Activated CD4-positive, alpha-beta T cell treated with anti-CD3 and anti-CD28 coated beads for 36 hours (primary cell): ENCODE data around the gene NAPG. TPM values are rescaled to one million over a fixed set of nuclear protein-coding genes. Genes with fewer than 3 reads are reported as not detected.
"Not testable (repeated sequence)": the region's sequence is repeated elsewhere in the genome, so short reads cannot be mapped to it uniquely, and the experiment has no call there.

Experiments used
- ATAC-seq: fragments of 200-7000 bp; cut with Tn5 transposase; one replicate; pipeline ENCODE4 v1.10.0; 2021; ENCODE audit warnings: mild to moderate bottlenecking, moderate library complexity
- CTCF ChIA-PET: fragments of 350-600 bp; sonication (Branson Sonifier 250); formaldehyde crosslinking; loops from one replicate; lab custom pipeline; 2021; ENCODE audit warnings: antibody characterized with exemption; lab: Charles Lee
- POLR2A ChIA-PET: fragments of 350-600 bp; sonication (Branson Sonifier 250); formaldehyde crosslinking; loops from one replicate; lab custom pipeline; 2021; ENCODE audit warnings: antibody characterized with exemption, inconsistent platforms; lab: Charles Lee
- DNase-seq: peaks from one replicate; pipeline ENCODE4 v3.0.0-alpha.2; 2020
- H3K27ac Mint-ChIP-seq: one replicate; pipeline ENCODE4 v1.8.0; 2021; ENCODE audit warnings: mixed read lengths
- H3K27me3 Mint-ChIP-seq: one replicate; pipeline ENCODE4 v1.8.0; 2021; ENCODE audit warnings: mixed read lengths
- H3K36me3 Mint-ChIP-seq: one replicate; pipeline ENCODE4 v1.8.0; 2021; ENCODE audit warnings: low read depth, mixed read lengths
- H3K4me1 Mint-ChIP-seq: one replicate; pipeline ENCODE4 v1.8.0; 2021; ENCODE audit warnings: mixed read lengths
- H3K4me3 Mint-ChIP-seq: one replicate; pipeline ENCODE4 v1.8.0; 2021; ENCODE audit warnings: mild to moderate bottlenecking, moderate library complexity, mixed read lengths
- H3K9me3 Mint-ChIP-seq: one replicate; pipeline ENCODE4 v1.8.0; 2021; ENCODE audit warnings: low read depth, mixed read lengths
- intact Hi-C, 2 experiments: fragments of 100-400 bp; cut with DNase I in 1 of 2; cut with micrococcal nuclease in 1 of 2; formaldehyde crosslinking; loops; one replicate each; pipeline versions ENCODE4 v1.14.2 to v1.15.1; 2022 to 2024; cut with DNase I, micrococcal nuclease
- total RNA-seq, 2 experiments: library from RNA; stranded (reverse); gene quantifications; one replicate each; pipeline ENCODE4 v1.2.3, GENCODE V29; 2021

Gene NAPG
- total RNA-seq, 2 experiments from 2014 or later, result 28.6 to 31.0 TPM

DNA sequence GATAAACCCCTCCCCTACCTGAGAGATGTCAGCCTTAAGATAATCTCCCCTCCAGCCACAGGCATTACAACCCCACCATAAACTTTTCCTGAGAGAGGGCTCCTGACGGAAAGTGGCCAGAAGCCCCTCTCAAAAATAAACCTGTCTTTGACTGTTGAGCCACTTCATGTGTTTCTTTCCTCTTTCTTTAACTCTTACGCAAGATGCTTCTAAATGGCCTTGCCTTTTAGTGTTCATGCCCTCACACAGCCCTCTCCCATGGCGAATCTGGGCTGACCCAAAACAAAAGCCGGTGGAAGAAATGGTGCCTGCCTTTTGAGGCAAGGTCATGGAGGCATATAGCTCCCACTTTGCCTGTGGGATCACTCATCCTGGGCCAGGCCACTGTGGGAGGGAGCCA, 54.4 kb downstream of the NAPG start:
- CTCF ChIA-PET, result no interaction called here
- intact Hi-C loops, result no loop called here
- DNase-seq (no peak), ATAC-seq (no peak)
- no peak overlapping the region for H3K27ac Mint-ChIP-seq
- no peaks in the 10 kb centered on the region for H3K27me3 Mint-ChIP-seq
- no peaks in the 10 kb centered on the region for H3K9me3 Mint-ChIP-seq
- H3K36me3 Mint-ChIP-seq, result peaks cover 4% of the 10 kb centered on the region
- H3K4me1 Mint-ChIP-seq, result peaks cover 2% of the 10 kb centered on the region
- H3K4me3 Mint-ChIP-seq, result no peak overlapping the region
- POLR2A ChIA-PET, result no interaction called here

DNA sequence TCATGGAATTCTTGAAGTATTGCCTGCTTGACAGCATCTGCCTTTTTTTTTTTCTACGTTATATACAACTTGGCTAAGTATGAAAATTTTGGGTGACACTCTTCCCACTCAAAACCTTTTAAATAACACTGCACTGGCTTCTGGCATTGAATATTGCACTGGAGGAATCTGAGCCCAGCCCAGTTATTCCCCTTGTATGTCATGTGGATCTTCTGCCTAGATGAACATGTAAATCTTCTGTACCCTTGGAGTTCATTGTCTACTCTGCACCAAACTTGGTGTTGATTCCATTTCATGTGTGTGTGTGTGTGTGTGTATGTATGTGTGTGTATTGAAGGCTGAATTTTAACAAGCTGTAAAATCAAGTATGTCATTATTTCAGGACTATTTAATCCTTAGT, 59.4 kb downstream of the NAPG start:
- intact Hi-C loops, result no loop called here
- Mint-ChIP-seq H3K4me1 (no peaks in the 10 kb centered on the region), H3K9me3 (no peaks in the 10 kb centered on the region), H3K4me3 (no peak overlapping the region), H3K27ac (no peak overlapping the region), H3K27me3 (no peaks in the 10 kb centered on the region), H3K36me3 (peaks cover under 1% of the 10 kb centered on the region)
- no peak for ATAC-seq
- ChIA-PET CTCF (no interaction called here), POLR2A (no interaction called here)
- no peak for DNase-seq

DNA sequence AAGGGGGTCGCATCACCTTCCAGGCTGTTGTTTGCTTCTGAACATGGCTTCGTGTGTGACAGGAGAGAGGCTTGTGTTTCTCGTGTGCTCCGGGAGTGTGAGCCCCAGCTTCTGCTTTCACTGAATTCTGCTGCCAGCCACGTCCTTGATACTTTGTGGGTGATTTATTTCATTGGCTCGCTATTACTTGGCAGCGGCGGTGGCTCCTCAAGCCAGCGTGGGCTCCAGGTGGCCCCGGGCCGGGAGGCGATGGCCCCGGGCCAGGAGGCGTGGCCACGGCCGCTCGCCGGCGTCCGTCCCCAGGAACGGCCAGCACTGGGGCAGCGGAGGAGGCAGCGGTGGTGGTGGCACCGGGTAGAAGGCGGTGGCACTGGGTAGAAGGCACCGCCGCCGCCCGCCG, 63.1 kb downstream of the NAPG start:
- Mint-ChIP-seq H3K27me3 (no peaks in the 10 kb centered on the region), H3K9me3 (no peaks in the 10 kb centered on the region), H3K36me3 (no peaks in the 10 kb centered on the region), H3K4me1 (no peaks in the 10 kb centered on the region), H3K4me3 (no peak overlapping the region), H3K27ac (no peak overlapping the region)
- CTCF ChIA-PET, result no interaction called here
- DNase-seq, result no peak
- intact Hi-C loops, result no loop called here
- POLR2A ChIA-PET, result no interaction called here
- no peak for ATAC-seq

DNA sequence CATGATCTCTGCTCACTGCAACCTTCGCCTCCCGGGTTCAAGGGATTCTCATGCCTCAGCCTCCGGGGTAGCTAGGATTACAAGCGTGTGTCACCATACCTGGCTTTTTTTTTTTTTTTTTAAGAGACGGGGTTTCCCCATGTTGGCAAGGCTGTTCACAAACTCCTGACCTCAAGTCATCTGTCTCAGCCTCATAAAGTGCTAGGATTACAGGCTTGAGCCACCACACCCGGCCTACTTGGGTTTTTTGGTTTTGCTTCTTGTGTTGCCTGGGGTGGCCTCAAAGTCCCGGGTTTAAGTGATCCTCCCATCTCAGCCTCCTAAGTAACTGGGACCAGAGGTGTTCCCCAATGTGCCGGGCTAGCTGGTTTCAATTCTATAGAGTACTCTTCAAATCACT, 64.6 kb downstream of the NAPG start:
- no peak overlapping the region for H3K27ac Mint-ChIP-seq

DNA sequence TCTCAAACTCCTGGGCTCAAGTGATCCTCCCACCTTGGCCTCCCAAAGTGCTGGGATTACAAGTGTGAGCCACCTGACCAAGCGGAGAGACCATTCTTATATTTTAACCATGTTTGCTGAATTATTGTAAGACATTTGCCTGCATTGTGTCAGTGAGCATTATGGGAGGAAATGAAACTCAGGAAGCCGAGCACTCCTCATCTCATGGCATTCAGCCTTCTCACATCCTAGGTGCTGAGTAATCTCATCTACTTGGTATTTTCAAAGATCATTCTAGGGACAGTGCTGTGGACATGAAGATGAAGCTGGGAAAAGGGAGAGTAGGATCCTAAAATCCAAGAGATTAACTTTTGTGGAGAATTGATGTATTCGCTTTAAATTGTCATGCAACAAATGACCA, 66.1 kb downstream of the NAPG start:
- Mint-ChIP-seq H3K4me3 (no peak overlapping the region), H3K27ac (no peak overlapping the region), H3K27me3 (no peaks in the 10 kb centered on the region), H3K36me3 (no peaks in the 10 kb centered on the region), H3K4me1 (no peaks in the 10 kb centered on the region), H3K9me3 (no peaks in the 10 kb centered on the region)
- POLR2A ChIA-PET, result no interaction called here
- DNase-seq (no peak), ATAC-seq (no peak)
- CTCF ChIA-PET, result no interaction called here
- intact Hi-C loops, result no loop called here

More for the DNA sequence above, 64.6 kb downstream of the NAPG start:
- no peaks in the 10 kb centered on the region for H3K9me3 Mint-ChIP-seq
- ATAC-seq (no peak), DNase-seq (no peak)
- no peaks in the 10 kb centered on the region for H3K27me3 Mint-ChIP-seq
- H3K4me3 Mint-ChIP-seq, result no peak overlapping the region
- intact Hi-C loops, result no loop called here
- H3K4me1 Mint-ChIP-seq, result no peaks in the 10 kb centered on the region
- POLR2A ChIA-PET, result no interaction called here
- CTCF ChIA-PET, result no interaction called here
- no peaks in the 10 kb centered on the region for H3K36me3 Mint-ChIP-seq

DNA sequence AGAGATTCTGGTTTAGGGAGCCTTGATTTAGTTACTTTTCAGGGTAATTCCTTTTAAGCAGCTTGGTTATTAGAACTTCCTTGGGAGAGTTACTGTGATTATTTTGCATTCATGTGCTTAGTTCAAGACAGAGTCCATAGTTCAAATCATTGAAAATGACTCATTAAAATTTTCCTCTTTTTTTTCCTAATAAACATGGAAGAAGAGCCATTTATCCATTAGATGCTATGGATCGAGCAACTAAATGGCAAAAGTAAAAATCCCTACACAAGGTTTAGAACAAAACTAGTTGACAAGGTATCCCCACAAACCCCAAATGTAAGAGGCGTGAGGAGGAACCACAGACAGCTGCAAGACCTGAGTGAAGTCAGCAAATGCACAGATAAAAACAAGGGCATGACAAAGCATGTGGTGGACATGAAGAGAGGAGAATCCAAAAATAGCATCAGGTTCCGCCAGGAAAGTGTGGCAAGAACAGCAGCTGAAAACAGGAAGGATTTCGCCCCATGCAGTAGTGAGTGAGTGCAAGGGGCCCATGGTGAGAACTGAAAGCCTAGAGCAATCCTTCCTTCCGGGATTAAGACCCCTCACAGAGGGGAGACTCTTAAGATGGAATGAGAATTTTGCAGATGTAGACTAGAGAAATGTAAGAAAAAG, 67.7 kb downstream of the NAPG start:
- CTCF ChIA-PET, H3K9me3 Mint-ChIP-seq, H3K27me3 Mint-ChIP-seq, H3K4me1 Mint-ChIP-seq, H3K4me3 Mint-ChIP-seq, DNase-seq, H3K36me3 Mint-ChIP-seq, intact Hi-C loops, H3K27ac Mint-ChIP-seq, ATAC-seq, POLR2A ChIA-PET: not testable (repeated sequence)

DNA sequence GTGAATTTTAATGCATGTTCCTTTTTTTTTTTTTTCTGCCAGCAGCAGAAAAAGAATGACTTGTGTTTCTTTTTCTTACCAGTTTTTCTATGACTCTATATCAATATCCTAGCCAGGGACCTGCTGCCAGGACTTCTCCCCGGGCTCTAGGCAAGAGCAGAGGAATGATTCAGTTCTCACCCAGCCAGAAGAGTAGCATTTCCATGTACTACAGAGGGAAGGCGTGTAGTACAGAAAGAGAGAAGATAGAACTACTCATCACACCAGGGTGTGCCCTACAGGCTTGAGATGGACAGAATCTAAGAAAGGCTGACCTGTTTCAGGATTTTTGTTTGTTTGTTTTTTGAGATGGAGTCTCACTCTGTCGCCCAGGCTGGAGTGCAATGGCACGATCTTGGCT, 70.1 kb downstream of the NAPG start:
- CTCF ChIA-PET, H3K9me3 Mint-ChIP-seq, H3K4me1 Mint-ChIP-seq, H3K27me3 Mint-ChIP-seq, H3K27ac Mint-ChIP-seq, intact Hi-C loops, H3K36me3 Mint-ChIP-seq, POLR2A ChIA-PET, H3K4me3 Mint-ChIP-seq, ATAC-seq, DNase-seq: not testable (repeated sequence)

DNA sequence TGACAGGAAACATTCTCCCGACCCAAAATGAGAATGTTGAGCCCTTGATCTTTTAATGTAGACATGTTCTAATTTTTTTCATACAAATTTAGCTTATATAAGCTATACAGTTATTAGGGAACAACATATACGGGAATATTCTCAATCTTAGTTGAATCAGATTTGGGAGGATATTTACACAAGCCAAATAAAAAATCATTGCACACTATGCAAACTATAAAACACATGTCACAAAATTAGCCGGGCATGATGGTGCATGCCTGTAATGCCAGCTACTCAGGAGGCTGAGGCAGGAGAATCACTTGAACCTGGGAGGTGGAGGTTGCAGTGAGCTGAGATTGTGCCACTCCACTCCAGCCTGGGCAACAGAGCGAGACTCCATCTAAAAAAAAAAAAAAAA, 71.9 kb downstream of the NAPG start:
- POLR2A ChIA-PET, ATAC-seq, H3K4me3 Mint-ChIP-seq, H3K36me3 Mint-ChIP-seq, H3K27ac Mint-ChIP-seq, H3K27me3 Mint-ChIP-seq, H3K4me1 Mint-ChIP-seq, DNase-seq, H3K9me3 Mint-ChIP-seq, intact Hi-C loops: not testable (repeated sequence)
- CTCF ChIA-PET, result interaction anchor here (1.0 kb wide), 1 partner anchor 37 kb away, joined by 3 read pairs; no protein-coding TSS in a partner anchor

DNA sequence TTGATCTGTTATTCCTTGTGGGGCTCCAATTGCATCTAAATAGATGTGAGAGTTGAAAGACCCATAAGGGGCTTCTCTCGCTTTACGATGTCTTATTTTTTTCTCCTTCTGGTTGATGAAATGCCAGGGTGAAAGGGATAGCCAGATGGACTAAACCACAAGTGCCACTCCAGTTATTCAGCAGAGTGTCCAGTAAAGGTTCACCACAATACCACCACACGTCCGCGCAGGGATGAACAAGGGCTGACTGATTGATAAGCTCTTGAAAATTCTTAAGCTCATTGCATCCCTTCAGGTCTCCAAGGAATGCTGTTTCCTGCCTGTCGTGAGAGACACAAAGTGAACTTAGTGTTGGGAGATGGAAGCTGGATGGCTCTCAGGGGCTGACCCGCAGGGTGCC, 74.9 kb downstream of the NAPG start:
- H3K27me3 Mint-ChIP-seq, DNase-seq, H3K36me3 Mint-ChIP-seq, H3K4me1 Mint-ChIP-seq, H3K4me3 Mint-ChIP-seq, H3K27ac Mint-ChIP-seq, ATAC-seq, POLR2A ChIA-PET, intact Hi-C loops, CTCF ChIA-PET: not testable (repeated sequence)
- H3K9me3 Mint-ChIP-seq, result peaks cover 12% of the 10 kb centered on the region

Other genes starting within 250 kb of the NAPG start
- not detected for gene APCDD1, start 71.4 kb upstream of the NAPG start, total RNA-seq